ENCODE measurements around the gene MRPS7.

MRPS7 gene

GRCh38 chr17:75260641-75261335 is 891 bp upstream of the MRPS7 start:
- Histone ChIP-seq H3K27ac (ENCODE audit: low read length) (peak overlapping the region; percentile 88), H2AFZ (ENCODE audit: low read depth, low read length) (no peak overlapping the region; the same call in 1 of the 2 replicates)

GRCh38 chr17:75262112-75262606 is 480 bp downstream of the MRPS7 start:
- H3K4me1 ChIP-seq (ENCODE audit: low read length) = peaks cover 18% of the 10 kb centered on the region
- no peaks in the 10 kb centered on the region for H3K27me3 ChIP-seq (ENCODE audit: low read depth, low read length)
- peaks cover 27% of the 10 kb centered on the region for H3K36me3 ChIP-seq (replicated peaks; ENCODE audit: low read depth, low read length)
- TF ChIP-seq CTCF (IDR thresholded peaks at IDR 0.05; ENCODE audit: low read depth, low read length) (no peak), EZH2phosphoT487 (IDR thresholded peaks at IDR 0.05; ENCODE audit: low read depth) (no peak)
- H2AFZ ChIP-seq (ENCODE audit: low read depth, low read length) = peak overlapping the region; percentile 56; the same call in 1 of the 2 replicates
- peak overlapping the region; percentile 97 for H3K4me2 ChIP-seq (ENCODE audit: low read length)
- H3K79me2 ChIP-seq (ENCODE audit: low read length) = peaks cover 54% of the 10 kb centered on the region
- no peaks in the 10 kb centered on the region for H3K9me3 ChIP-seq (ENCODE audit: insufficient read depth, low read length)
- H3K4me3 ChIP-seq (ENCODE audit: low read length) = peak overlapping the region; percentile 95
- peak overlapping the region; percentile 88 for H3K27ac ChIP-seq (ENCODE audit: low read length)
- H4K20me1 ChIP-seq (ENCODE audit: insufficient read depth, low read length) = no peaks in the 10 kb centered on the region; the same call in 1 of the 2 replicates
- peak overlapping the region; percentile 96 for H3K9ac ChIP-seq (ENCODE audit: low read length)

More at GRCh38 chr17:75260641-75261335, 891 bp upstream of the MRPS7 start:
- Histone ChIP-seq H3K4me2 (ENCODE audit: low read length) (peak overlapping the region; percentile 97), H4K20me1 (ENCODE audit: insufficient read depth, low read length) (no peaks in the 10 kb centered on the region; the same call in 1 of the 2 replicates), H3K9me3 (ENCODE audit: insufficient read depth, low read length) (no peaks in the 10 kb centered on the region), H3K4me1 (ENCODE audit: low read length) (peaks cover 18% of the 10 kb centered on the region), H3K9ac (ENCODE audit: low read length) (peak overlapping the region; percentile 96), H3K4me3 (ENCODE audit: low read length) (peak overlapping the region; percentile 95), H3K27me3 (ENCODE audit: low read depth, low read length) (no peaks in the 10 kb centered on the region), H3K79me2 (ENCODE audit: low read length) (peaks cover 54% of the 10 kb centered on the region), H3K36me3 (replicated peaks; ENCODE audit: low read depth, low read length) (peaks cover 16% of the 10 kb centered on the region)
- TF ChIP-seq EZH2phosphoT487 (IDR thresholded peaks at IDR 0.05; ENCODE audit: low read depth) = no peak
- TF ChIP-seq CTCF (IDR thresholded peaks at IDR 0.05; ENCODE audit: low read depth, low read length) = no peak

GRCh38 chr17:75263055-75263454 is 1.4 kb downstream of the MRPS7 start:
- no peaks in the 10 kb centered on the region for H3K27me3 ChIP-seq (ENCODE audit: low read depth, low read length)
- H3K79me2 ChIP-seq (ENCODE audit: low read length) = peaks cover 53% of the 10 kb centered on the region

More at GRCh38 chr17:75263055-75263454, 1.4 kb downstream of the MRPS7 start:
- Histone ChIP-seq H3K4me3 (ENCODE audit: low read length) (peak overlapping the region; percentile 95), H2AFZ (ENCODE audit: low read depth, low read length) (no peak overlapping the region), H3K27ac (ENCODE audit: low read length) (no peak overlapping the region), H4K20me1 (ENCODE audit: insufficient read depth, low read length) (no peaks in the 10 kb centered on the region; the same call in 1 of the 2 replicates), H3K9me3 (ENCODE audit: insufficient read depth, low read length) (no peaks in the 10 kb centered on the region), H3K4me1 (ENCODE audit: low read length) (peaks cover 18% of the 10 kb centered on the region), H3K9ac (ENCODE audit: low read length) (no peak overlapping the region), H3K36me3 (replicated peaks; ENCODE audit: low read depth, low read length) (peaks cover 31% of the 10 kb centered on the region), H3K4me2 (ENCODE audit: low read length) (peak overlapping the region; percentile 97)
- TF ChIP-seq CTCF (IDR thresholded peaks at IDR 0.05; ENCODE audit: low read depth, low read length) = no peak
- no peak for TF ChIP-seq EZH2phosphoT487 (IDR thresholded peaks at IDR 0.05; ENCODE audit: low read depth)

All from OCI-LY3 (cell line).